NCI-H510A treated with DMSO at 0.1 percent for 48 hours (cell line): ENCODE measurements around the gene MACROD2.
"Not testable (repeated sequence)": the region's sequence is repeated elsewhere in the genome, so short reads cannot be mapped to it uniquely, and the experiment has no call there.

Experiments used
- DNase-seq: peaks from one replicate; lab custom pipeline; 2025; lab: John Stamatoyannopoulos, UW

MACROD2 gene

DNA sequence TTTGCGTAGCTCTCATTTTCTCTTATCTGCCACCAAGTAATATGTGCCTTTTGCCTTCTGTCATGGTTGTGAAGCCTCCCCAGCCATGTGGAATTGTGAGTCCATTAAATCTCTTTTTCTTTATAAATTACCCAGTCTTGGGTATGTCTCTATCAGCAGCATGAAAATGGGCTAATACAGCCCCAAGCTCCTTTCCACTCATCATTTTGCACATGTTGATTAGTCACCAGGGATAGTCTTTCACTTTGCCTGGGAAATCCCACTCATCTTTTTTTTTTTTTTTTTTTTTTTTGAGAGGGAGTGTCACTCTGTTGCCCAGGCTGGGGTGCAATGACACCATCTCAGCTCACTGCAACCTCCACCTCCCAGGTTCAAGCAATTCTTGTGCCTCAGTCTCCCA lies 1541.9 kb downstream of the MACROD2 start:
- DNase-seq = not testable (repeated sequence)

GRCh38 chr20:15542655-15543054 lies 1547.3 kb downstream of the MACROD2 start:
- no peak for DNase-seq

GRCh38 chr20:15544742-15545141 lies 1549.4 kb downstream of the MACROD2 start:
- no peak for DNase-seq

GRCh38 chr20:15546525-15547023 lies 1551.3 kb downstream of the MACROD2 start:
- no peak for DNase-seq

- DNase-seq = no peak
Observed at GRCh38 chr20:15547119-15547518, 1551.8 kb downstream of the MACROD2 start.

- no peak for DNase-seq
Observed at GRCh38 chr20:15550116-15550870, 1555.0 kb downstream of the MACROD2 start.

DNA sequence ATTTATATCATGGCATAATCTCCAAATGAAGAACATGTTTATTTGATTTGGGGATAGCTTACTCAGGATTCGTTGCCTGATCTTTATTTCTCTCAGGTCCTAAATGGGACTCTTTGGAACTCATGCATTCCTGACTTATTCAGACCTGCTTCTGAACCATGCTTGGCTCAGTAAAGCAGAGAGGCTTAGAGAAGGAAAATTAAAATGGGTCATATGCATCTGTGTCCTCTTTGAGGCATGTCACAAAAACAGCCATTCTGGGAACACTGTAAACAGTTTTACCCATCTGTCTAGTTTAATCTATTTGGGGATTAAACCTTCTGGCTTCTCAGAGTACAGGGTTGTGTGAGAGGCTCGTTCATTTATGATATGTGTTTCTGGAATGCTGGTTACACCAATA lies 1560.6 kb downstream of the MACROD2 start:
- no peak for DNase-seq

GRCh38 chr20:15556869-15557268 lies 1561.6 kb downstream of the MACROD2 start:
- DNase-seq = no peak

GRCh38 chr20:15561070-15561569 lies 1565.8 kb downstream of the MACROD2 start:
- DNase-seq = no peak

- no peak for DNase-seq
Observed at GRCh38 chr20:15561707-15562404, 1566.5 kb downstream of the MACROD2 start.

GRCh38 chr20:15563836-15564235 lies 1568.5 kb downstream of the MACROD2 start:
- no peak for DNase-seq

DNA sequence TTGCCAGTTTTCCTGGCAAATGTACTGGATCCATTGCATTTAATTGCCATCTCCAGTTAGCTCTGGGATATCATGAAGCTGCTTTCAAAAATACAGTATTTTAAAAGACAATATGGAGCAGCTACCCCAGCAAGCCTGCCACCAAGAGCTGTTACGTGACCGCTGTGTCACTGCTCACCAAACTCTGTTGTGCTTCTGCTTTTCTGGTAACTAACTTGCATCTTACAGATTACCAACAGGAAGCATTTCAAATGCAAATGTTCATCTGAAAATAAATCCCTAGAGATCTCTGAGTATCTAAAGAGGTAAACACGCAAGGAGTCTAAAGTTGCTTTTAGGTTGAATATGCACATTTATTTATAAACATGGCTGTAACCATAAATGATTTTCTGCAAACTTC lies 1569.7 kb downstream of the MACROD2 start:
- no peak for DNase-seq

DNA sequence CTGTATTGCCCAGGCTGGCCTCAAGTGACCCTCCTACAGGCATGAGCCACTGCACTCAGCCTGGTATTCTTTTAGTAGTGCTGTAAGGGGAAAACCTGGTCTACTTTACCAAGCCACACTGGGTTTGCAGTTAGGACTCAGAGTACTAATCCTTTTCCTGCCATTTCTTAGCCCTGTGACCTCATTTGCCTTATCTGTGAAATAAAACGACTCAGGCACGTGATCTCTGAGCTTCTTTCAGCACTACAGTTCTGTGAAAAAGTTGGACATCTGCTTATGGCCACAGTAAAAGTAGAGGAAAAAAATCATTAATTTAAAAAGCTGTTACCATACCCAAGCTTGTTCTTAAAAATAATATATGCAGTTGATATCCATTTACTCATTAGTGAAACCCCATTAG lies 1570.5 kb downstream of the MACROD2 start:
- no peak for DNase-seq

DNA sequence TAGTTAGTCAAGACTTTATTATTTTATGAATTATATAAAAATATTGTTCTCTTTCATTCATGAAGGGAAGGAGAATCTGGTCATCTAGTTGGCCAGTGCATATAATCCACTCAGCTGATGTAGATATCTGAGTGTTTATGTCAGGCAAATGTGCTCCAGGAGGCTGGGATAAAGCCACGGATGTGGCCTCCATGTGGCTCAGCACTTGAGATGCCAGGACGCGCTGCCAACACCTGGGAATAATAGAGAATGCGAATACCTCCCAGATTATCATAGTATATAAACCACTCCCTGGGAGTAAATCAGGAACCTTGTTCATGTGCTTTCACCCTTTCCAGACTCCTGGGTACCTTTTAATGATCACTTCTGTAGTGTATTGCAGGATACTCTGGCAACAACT lies 1571.9 kb downstream of the MACROD2 start:
- no peak for DNase-seq

GRCh38 chr20:15570156-15570555 lies 1574.8 kb downstream of the MACROD2 start:
- no peak for DNase-seq

DNA sequence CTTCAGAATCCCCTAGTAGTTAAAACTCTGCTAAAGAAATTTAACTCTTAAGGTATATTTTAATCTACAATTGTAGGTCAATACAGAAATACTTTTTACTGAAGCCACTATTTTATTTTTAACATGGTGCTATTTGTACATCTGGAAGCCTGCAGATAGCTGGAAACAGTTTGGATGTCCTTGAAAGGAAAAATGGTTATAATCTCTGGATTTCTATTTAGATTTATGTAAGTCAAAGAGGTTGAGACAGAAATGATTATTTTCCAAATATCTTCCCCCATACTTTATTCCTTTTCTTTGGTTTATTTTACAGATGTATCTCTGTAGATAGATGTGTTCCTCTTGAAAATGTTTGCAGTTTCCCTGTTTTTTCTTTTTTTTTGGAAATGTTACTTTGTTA lies 1575.7 kb downstream of the MACROD2 start:
- DNase-seq = no peak

GRCh38 chr20:15575255-15575654 lies 1579.9 kb downstream of the MACROD2 start:
- DNase-seq = no peak

GRCh38 chr20:15576411-15576810 lies 1581.1 kb downstream of the MACROD2 start:
- no peak for DNase-seq

DNA sequence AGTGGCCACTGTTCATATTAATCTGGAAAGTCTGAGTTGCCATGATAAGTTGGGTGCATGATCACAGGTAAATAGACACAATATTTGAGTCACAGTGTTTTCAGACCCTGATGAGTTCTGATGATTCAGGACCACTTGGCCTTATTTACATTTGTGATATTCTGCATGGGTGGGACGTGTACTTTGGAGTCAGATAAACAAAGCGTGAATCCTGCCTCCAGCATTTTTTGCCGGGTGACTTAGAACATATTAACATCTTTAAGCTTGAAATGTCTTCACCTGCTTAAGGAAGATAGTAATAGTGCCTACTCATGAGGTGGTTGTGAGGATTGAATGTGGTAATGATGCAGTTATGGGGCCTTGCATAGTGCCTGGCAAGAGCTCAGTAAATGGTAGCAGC lies 1582.8 kb downstream of the MACROD2 start:
- DNase-seq = no peak

GRCh38 chr20:15579688-15580087 lies 1584.4 kb downstream of the MACROD2 start:
- no peak for DNase-seq

- no peak for DNase-seq
Observed at GRCh38 chr20:15582146-15582760, 1586.9 kb downstream of the MACROD2 start.

DNA sequence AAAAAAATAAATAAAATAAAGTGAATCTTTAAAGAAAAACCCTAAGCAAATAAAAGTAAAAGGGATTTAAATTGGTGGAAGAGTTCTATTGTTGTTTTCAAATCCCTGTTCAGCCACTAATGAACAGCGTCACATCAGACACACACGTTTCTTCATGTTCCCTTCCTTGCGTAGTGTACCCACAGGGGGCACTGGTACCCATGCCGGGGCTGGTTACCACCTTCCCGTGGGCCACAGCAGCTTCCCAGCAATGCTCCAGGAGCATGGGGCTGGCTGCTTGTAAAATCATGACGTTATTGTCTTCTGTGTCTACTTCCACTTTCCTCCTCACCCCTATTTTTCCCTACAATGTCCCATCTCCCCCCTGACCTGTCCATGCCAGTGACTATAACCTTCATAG lies 1589.2 kb downstream of the MACROD2 start:
- no peak for DNase-seq

- DNase-seq = no peak
Observed at GRCh38 chr20:15593081-15593480, 1597.8 kb downstream of the MACROD2 start.
